ENCODE measurements around the gene SCAF4.

Gene SCAF4

GRCh38 chr21:31710586-31710985, 21.3 kb downstream of the SCAF4 start:
- no peaks in the 10 kb centered on the region for H3K4me1 ChIP-seq (ENCODE audit: insufficient read depth, low read length, poor library complexity, severe bottlenecking)
- peaks cover 100% of the 10 kb centered on the region for H3K79me2 ChIP-seq (ENCODE audit: insufficient read depth, low read length)
- H3K9ac ChIP-seq (ENCODE audit: low read depth, low read length, poor library complexity, severe bottlenecking): no peak overlapping the region
- TF ChIP-seq EZH2phosphoT487 (IDR thresholded peaks at IDR 0.05; ENCODE audit: borderline replicate concordance): no peak
- no peak overlapping the region for H2AFZ ChIP-seq (ENCODE audit: low read length)
- no peak overlapping the region for H3K4me2 ChIP-seq (ENCODE audit: low read depth, low read length, poor library complexity, severe bottlenecking)
- no peak overlapping the region for H3K4me3 ChIP-seq (ENCODE audit: low read length, poor library complexity, severe bottlenecking)
- H3K27me3 ChIP-seq (ENCODE audit: insufficient read depth, low read length, poor library complexity, severe bottlenecking): no peaks in the 10 kb centered on the region
- H3K9me2 ChIP-seq (replicated peaks; ENCODE audit: low read depth, low read length): no peaks in the 10 kb centered on the region
- H3F3A ChIP-seq (ENCODE audit: low read depth): no peaks in the 10 kb centered on the region
- peaks cover 96% of the 10 kb centered on the region for H4K20me1 ChIP-seq (ENCODE audit: insufficient read depth, low read length, poor library complexity, severe bottlenecking)
- peaks cover 7% of the 10 kb centered on the region; the same call in 1 of the 2 replicates for H3K36me3 ChIP-seq (ENCODE audit: insufficient read depth, low read length)
- H3K9me3 ChIP-seq (ENCODE audit: insufficient read depth, low read depth, low read length): no peaks in the 10 kb centered on the region

DNA sequence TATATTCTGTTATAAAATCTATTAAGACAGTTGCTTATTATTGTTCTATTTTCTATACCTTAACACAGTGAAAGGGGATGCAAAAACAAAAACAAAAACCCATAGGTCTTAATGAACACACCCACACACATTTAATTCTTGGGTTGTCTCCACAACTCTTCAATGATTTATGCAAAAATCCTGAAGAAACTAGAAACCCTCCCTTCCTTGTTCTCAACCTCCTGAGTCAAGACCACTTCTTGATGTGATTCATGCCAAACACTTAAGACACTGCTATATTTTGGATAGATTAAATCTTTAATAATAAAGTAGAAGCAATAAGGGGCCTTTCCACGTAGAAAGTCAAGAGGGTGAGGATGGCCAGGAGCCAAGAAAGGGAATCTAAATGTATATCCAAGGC, 23.4 kb downstream of the SCAF4 start:
- peaks cover 89% of the 10 kb centered on the region for H4K20me1 ChIP-seq (ENCODE audit: insufficient read depth, low read length, poor library complexity, severe bottlenecking)
- TF ChIP-seq CTCF (conservative IDR thresholded peaks at IDR 0.05; ENCODE audit: low read length): no peak
- no peak for TF ChIP-seq EZH2phosphoT487 (IDR thresholded peaks at IDR 0.05; ENCODE audit: borderline replicate concordance)
- H3F3A ChIP-seq (ENCODE audit: low read depth): no peaks in the 10 kb centered on the region
- H3K36me3 ChIP-seq (ENCODE audit: insufficient read depth, low read length): peaks cover 20% of the 10 kb centered on the region; the same call in 1 of the 2 replicates
- no peaks in the 10 kb centered on the region for H3K27me3 ChIP-seq (ENCODE audit: insufficient read depth, low read length, poor library complexity, severe bottlenecking)
- H3K9me2 ChIP-seq (replicated peaks; ENCODE audit: low read depth, low read length): no peaks in the 10 kb centered on the region
- no peaks in the 10 kb centered on the region for H3K9me3 ChIP-seq (ENCODE audit: insufficient read depth, low read depth, low read length)
- no peaks in the 10 kb centered on the region for H3K4me1 ChIP-seq (ENCODE audit: insufficient read depth, low read length, poor library complexity, severe bottlenecking)
- peaks cover 99% of the 10 kb centered on the region for H3K79me2 ChIP-seq (ENCODE audit: insufficient read depth, low read length)
- no peak overlapping the region for H2AFZ ChIP-seq (ENCODE audit: low read length)
- no peak overlapping the region for H3K9ac ChIP-seq (ENCODE audit: low read depth, low read length, poor library complexity, severe bottlenecking)
- no peak overlapping the region for H3K4me3 ChIP-seq (ENCODE audit: low read length, poor library complexity, severe bottlenecking)
- H3K4me2 ChIP-seq (ENCODE audit: low read depth, low read length, poor library complexity, severe bottlenecking): no peak overlapping the region

DNA sequence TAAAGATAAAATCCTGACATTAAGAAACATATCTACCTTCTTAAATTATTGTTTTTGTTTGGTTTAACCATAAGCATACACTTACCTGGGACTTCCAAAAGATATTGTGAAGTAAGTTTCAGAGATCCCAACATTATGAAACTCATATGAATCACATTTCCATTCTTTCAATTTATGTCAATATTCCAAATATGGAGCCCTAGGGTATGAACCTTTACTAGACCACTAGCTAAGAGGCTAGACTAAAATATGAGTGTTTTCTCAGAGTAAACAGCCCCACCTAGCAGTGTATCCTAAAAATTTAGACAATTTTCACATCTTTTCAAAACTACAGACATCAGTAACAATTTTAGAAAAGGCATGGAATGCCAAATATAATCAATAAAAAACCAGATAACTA, 24.4 kb downstream of the SCAF4 start:
- H3K79me2 ChIP-seq (ENCODE audit: insufficient read depth, low read length): peaks cover 96% of the 10 kb centered on the region

More for the DNA sequence above, 24.4 kb downstream of the SCAF4 start:
- no peak overlapping the region for H3K4me2 ChIP-seq (ENCODE audit: low read depth, low read length, poor library complexity, severe bottlenecking)
- H3K9ac ChIP-seq (ENCODE audit: low read depth, low read length, poor library complexity, severe bottlenecking): no peak overlapping the region
- TF ChIP-seq EZH2phosphoT487 (IDR thresholded peaks at IDR 0.05; ENCODE audit: borderline replicate concordance): no peak
- no peak for TF ChIP-seq CTCF (conservative IDR thresholded peaks at IDR 0.05; ENCODE audit: low read length)
- H2AFZ ChIP-seq (ENCODE audit: low read length): no peak overlapping the region
- H3K9me2 ChIP-seq (replicated peaks; ENCODE audit: low read depth, low read length): no peaks in the 10 kb centered on the region
- H3K9me3 ChIP-seq (ENCODE audit: insufficient read depth, low read depth, low read length): no peaks in the 10 kb centered on the region
- no peak overlapping the region for H3K4me3 ChIP-seq (ENCODE audit: low read length, poor library complexity, severe bottlenecking)
- no peaks in the 10 kb centered on the region for H3K4me1 ChIP-seq (ENCODE audit: insufficient read depth, low read length, poor library complexity, severe bottlenecking)
- H4K20me1 ChIP-seq (ENCODE audit: insufficient read depth, low read length, poor library complexity, severe bottlenecking): peaks cover 79% of the 10 kb centered on the region
- no peaks in the 10 kb centered on the region for H3F3A ChIP-seq (ENCODE audit: low read depth)
- no peaks in the 10 kb centered on the region for H3K27me3 ChIP-seq (ENCODE audit: insufficient read depth, low read length, poor library complexity, severe bottlenecking)
- H3K36me3 ChIP-seq (ENCODE audit: insufficient read depth, low read length): peaks cover 30% of the 10 kb centered on the region; the same call in 1 of the 2 replicates

All from Loucy (cell line).